IPS DF 6.9 (cell line): ENCODE results near the gene FAF1.

Source experiments
- DNase-seq: peaks from one replicate; pipeline ENCODE4 v3.0.0-alpha.2; 2013; ENCODE audit warnings: low read depth, low spot score
- H3K27ac ChIP-seq: one replicate; pipeline ENCODE4 v1.5.1; 2013; ENCODE audit warnings: low read length, control low read depth
- H3K27me3 ChIP-seq: 2 replicates; pipeline ENCODE4 v1.6.1; 2013; ENCODE audit warnings: mild to moderate bottlenecking, low read length; ENCODE audit not compliant: control insufficient read depth, insufficient read depth
- H3K36me3 ChIP-seq: 2 replicates; pipeline ENCODE4 v1.6.1; 2013; ENCODE audit warnings: low read length; ENCODE audit not compliant: control insufficient read depth, insufficient read depth
- H3K4me1 ChIP-seq: 2 replicates; pipeline ENCODE4 v1.6.1; 2013; ENCODE audit warnings: low read length; ENCODE audit not compliant: control insufficient read depth, insufficient read depth
- H3K4me3 ChIP-seq: 2 replicates; pipeline ENCODE4 v1.5.1; 2013; ENCODE audit warnings: mild to moderate bottlenecking, low read length
- H3K9me3 ChIP-seq: 2 replicates; pipeline ENCODE4 v1.6.1; 2013; ENCODE audit warnings: low read length, inconsistent platforms; ENCODE audit not compliant: control insufficient read depth, insufficient read depth
- WGBS: extraction: QIAGEN DNeasy Blood & Tissue Kit; methylation state at CpG from one replicate; pipeline ENCODE4 v1.1.7; 2013; ENCODE audit warnings: mixed read lengths, missing lambda C conversion rate; ENCODE audit not compliant: insufficient read length, insufficient coverage; 5-methylcytosine and 5-hydroxymethylcytosine counted together

Gene FAF1

GRCh38 chr1:50651476-50652263 is 308.4 kb downstream of the FAF1 start:
- H3K27me3 ChIP-seq = no peaks in the 10 kb centered on the region
- no peak for DNase-seq
- no peak overlapping the region for H3K4me3 ChIP-seq
- no peaks in the 10 kb centered on the region for H3K4me1 ChIP-seq
- no CpG with 5 or more reads among the region's 3 CpGs for WGBS
- no peaks in the 10 kb centered on the region for H3K36me3 ChIP-seq
- no peak overlapping the region for H3K27ac ChIP-seq
- no peaks in the 10 kb centered on the region for H3K9me3 ChIP-seq

- Histone ChIP-seq H3K9me3 (no peaks in the 10 kb centered on the region), H3K27ac (no peak overlapping the region), H3K4me3 (no peak overlapping the region), H3K27me3 (no peaks in the 10 kb centered on the region), H3K36me3 (no peaks in the 10 kb centered on the region), H3K4me1 (no peaks in the 10 kb centered on the region)
- no CpG with 5 or more reads among the region's 2 CpGs for WGBS
- DNase-seq = no peak
Observed at GRCh38 chr1:50646526-50646925, 313.5 kb downstream of the FAF1 start.

GRCh38 chr1:50645139-50645538 is 314.9 kb downstream of the FAF1 start:
- no peak overlapping the region for H3K27ac ChIP-seq
- DNase-seq = no peak
- WGBS = no CpG with 5 or more reads among the region's 1 CpG
- H3K9me3 ChIP-seq = no peaks in the 10 kb centered on the region
- no peaks in the 10 kb centered on the region for H3K4me1 ChIP-seq
- H3K4me3 ChIP-seq = no peak overlapping the region
- H3K27me3 ChIP-seq = no peaks in the 10 kb centered on the region
- H3K36me3 ChIP-seq = no peaks in the 10 kb centered on the region

GRCh38 chr1:50644447-50645105 is 315.5 kb downstream of the FAF1 start:
- Histone ChIP-seq H3K27ac (no peak overlapping the region), H3K4me1 (no peaks in the 10 kb centered on the region), H3K4me3 (no peak overlapping the region), H3K36me3 (no peaks in the 10 kb centered on the region), H3K27me3 (no peaks in the 10 kb centered on the region), H3K9me3 (no peaks in the 10 kb centered on the region)
- no peak for DNase-seq
- no CpG with 5 or more reads among the region's 2 CpGs for WGBS

GRCh38 chr1:50637460-50637859 is 322.6 kb downstream of the FAF1 start:
- no peak overlapping the region for H3K4me3 ChIP-seq
- no peaks in the 10 kb centered on the region for H3K27me3 ChIP-seq
- H3K36me3 ChIP-seq = no peaks in the 10 kb centered on the region
- no peak for DNase-seq
- no peaks in the 10 kb centered on the region for H3K9me3 ChIP-seq
- no peak overlapping the region for H3K27ac ChIP-seq
- WGBS = no CpG with 5 or more reads among the region's 1 CpG
- no peaks in the 10 kb centered on the region for H3K4me1 ChIP-seq

- no peaks in the 10 kb centered on the region for H3K9me3 ChIP-seq
- no peaks in the 10 kb centered on the region for H3K36me3 ChIP-seq
- H3K27ac ChIP-seq = no peak overlapping the region
- H3K27me3 ChIP-seq = no peaks in the 10 kb centered on the region
- no peaks in the 10 kb centered on the region for H3K4me1 ChIP-seq
- H3K4me3 ChIP-seq = no peak overlapping the region
- WGBS = no CpG with 5 or more reads among the region's 1 CpG
- DNase-seq = no peak
Observed at GRCh38 chr1:50634251-50634650, 325.8 kb downstream of the FAF1 start.

- H3K36me3 ChIP-seq = no peaks in the 10 kb centered on the region
- no peaks in the 10 kb centered on the region for H3K4me1 ChIP-seq
- H3K4me3 ChIP-seq = no peak overlapping the region
- H3K9me3 ChIP-seq = no peaks in the 10 kb centered on the region
- no CpG with 5 or more reads among the region's 6 CpGs for WGBS
- H3K27me3 ChIP-seq = no peaks in the 10 kb centered on the region
- H3K27ac ChIP-seq = no peak overlapping the region
- DNase-seq = no peak
Observed at GRCh38 chr1:50633465-50633864, 326.6 kb downstream of the FAF1 start.

- Histone ChIP-seq H3K27me3 (no peaks in the 10 kb centered on the region), H3K27ac (no peak overlapping the region), H3K9me3 (no peaks in the 10 kb centered on the region), H3K36me3 (no peaks in the 10 kb centered on the region), H3K4me1 (no peaks in the 10 kb centered on the region), H3K4me3 (no peak overlapping the region)
- DNase-seq = no peak
Observed at GRCh38 chr1:50631161-50631560, 328.9 kb downstream of the FAF1 start.

GRCh38 chr1:50622259-50622658 is 337.8 kb downstream of the FAF1 start:
- Histone ChIP-seq H3K9me3 (no peaks in the 10 kb centered on the region), H3K4me3 (no peak overlapping the region), H3K4me1 (peaks cover 2% of the 10 kb centered on the region; the same call in 1 of the 2 replicates), H3K27ac (no peak overlapping the region), H3K36me3 (no peaks in the 10 kb centered on the region), H3K27me3 (no peaks in the 10 kb centered on the region)
- DNase-seq = no peak
- WGBS = no CpG with 5 or more reads among the region's 2 CpGs

GRCh38 chr1:50620680-50621329 is 339.3 kb downstream of the FAF1 start:
- no peak overlapping the region for H3K4me3 ChIP-seq
- no peaks in the 10 kb centered on the region for H3K9me3 ChIP-seq
- no peaks in the 10 kb centered on the region for H3K27me3 ChIP-seq
- no peaks in the 10 kb centered on the region for H3K36me3 ChIP-seq
- no CpG with 5 or more reads among the region's 6 CpGs for WGBS
- peak; percentile 37 for DNase-seq
- no peak overlapping the region for H3K27ac ChIP-seq
- peaks cover 2% of the 10 kb centered on the region; the same call in 1 of the 2 replicates for H3K4me1 ChIP-seq
